Panc1 (cell line): ENCODE measurements around the gene KCNJ1. TPM values are rescaled to one million over a fixed set of nuclear protein-coding genes. Genes with fewer than 3 reads are reported as not detected.

Experiments
- ATAC-seq: fragments of 200-7000 bp; cut with Tn5 transposase; 2 replicates; pipeline ENCODE4 v1.9.1; 2020; ENCODE audit warnings: mild to moderate bottlenecking, moderate library complexity
- BruUV-seq: library from RNA; stranded (reverse); fragments of 400-500 nt; replicated peaks from 2 replicates; lab custom pipeline; 2021; lab: Mats Ljungman, UMichigan
- CTCF ChIA-PET: fragments of 300-600 bp; sonication (Branson Sonifier 250); formaldehyde crosslinking; loops from one replicate; lab custom pipeline; 2022; ENCODE audit warnings: antibody characterized with exemption; lab: Charles Lee
- POLR2A ChIA-PET: fragments of 300-600 bp; sonication (Branson Sonifier 250); formaldehyde crosslinking; loops from one replicate; lab custom pipeline; 2022; ENCODE audit warnings: antibody characterized with exemption; lab: Charles Lee
- DNase-seq: peaks from one replicate; pipeline ENCODE4 v3.0.0-alpha.2; 2010; ENCODE audit warnings: low read depth, low spot score
- H3K27ac ChIP-seq: 2 replicates; pipeline ENCODE4 v1.5.1; 2011; ENCODE audit warnings: mild to moderate bottlenecking, low read length, inconsistent platforms
- H3K27me3 ChIP-seq: fragments of 200-500 bp; sonication (Bioruptor generic); 2 replicates; pipeline ENCODE4 v1.6.0; 2014; ENCODE audit warnings: low read length, inconsistent platforms; ENCODE audit not compliant: control insufficient read depth, insufficient read depth
- H3K36me3 ChIP-seq: fragments of 200-500 bp; sonication (Bioruptor generic); 2 replicates; pipeline ENCODE4 v1.5.1; 2014; ENCODE audit warnings: inconsistent platforms, mild to moderate bottlenecking, low read length, moderate library complexity; ENCODE audit not compliant: control insufficient read depth, insufficient read depth
- H3K4me1 ChIP-seq: 2 replicates; pipeline ENCODE4 v1.5.1; 2011; ENCODE audit warnings: inconsistent platforms, mild to moderate bottlenecking, low read length, moderate library complexity; ENCODE audit not compliant: control insufficient read depth, insufficient read depth
- H3K4me3 ChIP-seq, 2 experiments: 2 replicates each; pipeline ENCODE4 v1.5.1; 2011 to 2012; ENCODE audit warnings: low read depth in 2 of 2, low read length in 2 of 2, mild to moderate bottlenecking in 2 of 2, inconsistent platforms in 1 of 2, moderate library complexity in 1 of 2
- H3K9me3 ChIP-seq: fragments of 200-500 bp; sonication (Bioruptor generic); 2 replicates; pipeline ENCODE4 v1.5.1; 2014; ENCODE audit warnings: low read depth, mild to moderate bottlenecking, inconsistent platforms, low read length, moderate library complexity; ENCODE audit not compliant: control insufficient read depth, insufficient read depth
- POLR2AphosphoS5 ChIP-seq: IDR thresholded peaks from 2 replicates; pipeline ENCODE4 v1.6.1; 2012; ENCODE audit warnings: mild to moderate bottlenecking, low read depth, low read length, moderate library complexity
- REST ChIP-seq, 2 experiments: IDR thresholded peaks; 2 replicates each; pipeline ENCODE4 v1.6.1; 2011 to 2012; ENCODE audit warnings: low read depth in 2 of 2, control low read depth in 1 of 2, low read length in 1 of 2, mild to moderate bottlenecking in 1 of 2, moderate library complexity in 1 of 2; ENCODE audit not compliant: insufficient read depth in 1 of 2
- SIN3A ChIP-seq: IDR thresholded peaks from 2 replicates; pipeline ENCODE4 v1.6.1; 2012; ENCODE audit warnings: low read depth, mild to moderate bottlenecking, low read length, moderate library complexity, borderline replicate concordance; ENCODE audit not compliant: insufficient read depth
- TCF7L2 ChIP-seq: IDR thresholded peaks from 2 replicates; pipeline ENCODE4 v1.6.1; 2011; ENCODE audit warnings: mild to moderate bottlenecking, low read depth, low read length, inconsistent platforms
- in situ Hi-C: cut with HindIII; loops from 2 replicates; pipeline ENCODE4 v1.10.0; 2016; ENCODE audit warnings: low sequenced_read_pairs, low pct_unique_long_range_greater_than_20kb
- intact Hi-C: fragments of 100-400 bp; cut with micrococcal nuclease; formaldehyde crosslinking; loops from one replicate; pipeline ENCODE4 v1.10.0; 2022; ENCODE audit not compliant: unreplicated experiment
- total RNA-seq: library from RNA; stranded (reverse); gene quantifications from one replicate; pipeline ENCODE4 v1.2.1, GENCODE V29; 2021; ENCODE audit not compliant: unreplicated experiment
- TF ChIP-seq, protein P1 (sequence below): fragments of 450-650 bp; IDR thresholded peaks from 2 replicates; pipeline ENCODE4 v1.5.1; 2017; ENCODE audit warnings: mild to moderate bottlenecking

Gene KCNJ1
- total RNA-seq, 1 experiment from 2014 or later, result not detected

DNA sequence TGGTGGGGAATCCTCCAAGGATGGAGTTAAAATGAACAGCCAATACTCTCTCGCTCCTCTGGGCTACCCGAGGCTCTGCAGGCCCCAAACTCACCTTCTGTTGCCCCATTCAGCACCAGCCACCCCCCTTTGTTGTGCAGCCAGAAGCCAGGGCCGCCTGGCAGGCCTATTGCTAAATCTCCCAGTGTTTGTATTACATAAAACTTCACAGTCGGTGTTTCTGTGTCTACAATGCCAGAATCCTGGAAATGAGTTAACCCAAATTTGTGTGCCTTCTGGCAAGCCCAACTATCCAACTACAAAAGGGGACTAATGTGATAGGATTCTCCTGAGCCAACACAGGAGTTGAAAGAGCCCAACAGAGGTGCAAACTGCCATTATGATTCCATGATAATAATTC, 33.4 kb upstream of the KCNJ1 start:
- Histone ChIP-seq H3K27me3 (no peaks in the 10 kb centered on the region; the same call in 1 of the 2 replicates), H3K27ac (no peak overlapping the region), H3K9me3 (no peaks in the 10 kb centered on the region), H3K4me1 (peaks cover 12% of the 10 kb centered on the region), H3K4me3 (no peak overlapping the region), H3K36me3 (no peaks in the 10 kb centered on the region)
- BruUV-seq, result no TSS peak
- no peak for DNase-seq
- POLR2A ChIA-PET, result no interaction called here
- intact Hi-C loops (no loop called here), in situ Hi-C loops (no loop called here)
- CTCF ChIA-PET, result no interaction called here
- TF ChIP-seq REST (IDR thresholded peaks at IDR 0.05; ENCODE audit: insufficient read depth in 1 of 2, low read depth in 2 of 2, low read length in 1 of 2) (no peak), TCF7L2 (no peak), POLR2AphosphoS5 (no peak), SIN3A (no peak)
- TF ChIP-seq, protein P1, sequence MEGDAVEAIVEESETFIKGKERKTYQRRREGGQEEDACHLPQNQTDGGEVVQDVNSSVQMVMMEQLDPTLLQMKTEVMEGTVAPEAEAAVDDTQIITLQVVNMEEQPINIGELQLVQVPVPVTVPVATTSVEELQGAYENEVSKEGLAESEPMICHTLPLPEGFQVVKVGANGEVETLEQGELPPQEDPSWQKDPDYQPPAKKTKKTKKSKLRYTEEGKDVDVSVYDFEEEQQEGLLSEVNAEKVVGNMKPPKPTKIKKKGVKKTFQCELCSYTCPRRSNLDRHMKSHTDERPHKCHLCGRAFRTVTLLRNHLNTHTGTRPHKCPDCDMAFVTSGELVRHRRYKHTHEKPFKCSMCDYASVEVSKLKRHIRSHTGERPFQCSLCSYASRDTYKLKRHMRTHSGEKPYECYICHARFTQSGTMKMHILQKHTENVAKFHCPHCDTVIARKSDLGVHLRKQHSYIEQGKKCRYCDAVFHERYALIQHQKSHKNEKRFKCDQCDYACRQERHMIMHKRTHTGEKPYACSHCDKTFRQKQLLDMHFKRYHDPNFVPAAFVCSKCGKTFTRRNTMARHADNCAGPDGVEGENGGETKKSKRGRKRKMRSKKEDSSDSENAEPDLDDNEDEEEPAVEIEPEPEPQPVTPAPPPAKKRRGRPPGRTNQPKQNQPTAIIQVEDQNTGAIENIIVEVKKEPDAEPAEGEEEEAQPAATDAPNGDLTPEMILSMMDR, result no peak
- ATAC-seq, result no peak

DNA sequence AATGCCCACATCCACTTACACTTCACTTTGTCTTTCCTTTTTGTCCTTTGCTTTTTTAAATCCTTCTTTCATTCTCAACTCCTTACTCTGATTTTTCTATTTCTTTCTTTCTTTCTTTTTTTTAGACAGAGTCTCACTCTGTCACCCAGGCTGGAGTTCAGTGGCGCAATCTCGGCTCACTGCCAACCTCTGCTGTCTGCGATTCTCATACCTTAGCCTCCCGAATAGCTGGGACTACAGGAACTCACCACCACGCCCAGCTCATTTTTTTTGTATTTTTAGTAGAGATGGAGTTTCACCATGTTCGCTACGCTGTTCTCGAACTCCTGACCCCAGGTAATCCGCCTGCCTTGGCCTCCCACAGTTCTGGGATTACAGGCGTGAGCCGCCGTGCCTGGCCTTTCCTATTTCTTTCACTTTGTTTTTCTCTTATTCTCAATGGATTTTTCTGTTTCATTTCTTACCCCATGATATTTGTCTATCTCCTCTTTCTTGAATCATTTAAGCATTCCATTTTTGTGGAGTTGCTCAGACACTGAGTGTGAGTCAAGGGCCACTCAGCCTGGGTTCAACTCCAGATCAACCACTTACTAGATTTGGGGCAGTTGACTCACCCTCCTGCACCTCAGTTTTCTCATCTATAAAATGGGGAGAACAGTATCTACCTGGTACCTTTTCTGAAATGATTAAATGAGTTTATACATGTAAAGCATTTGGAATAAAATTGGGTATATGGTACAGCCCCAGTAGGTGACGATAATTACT, 31.7 kb upstream of the KCNJ1 start:
- intact Hi-C loops, result no loop called here
- Histone ChIP-seq H3K9me3 (no peaks in the 10 kb centered on the region), H3K36me3 (no peaks in the 10 kb centered on the region), H3K27ac (no peak overlapping the region), H3K4me3 (no peak overlapping the region), H3K27me3 (no peaks in the 10 kb centered on the region; the same call in 1 of the 2 replicates), H3K4me1 (peaks cover 6% of the 10 kb centered on the region; the same call in 1 of the 2 replicates)
- ChIA-PET CTCF (no interaction called here), POLR2A (no interaction called here)
- DNase-seq (no peak), ATAC-seq (no peak)
- in situ Hi-C loops, result no loop called here
- BruUV-seq, result no TSS peak
- TF ChIP-seq TCF7L2 (no peak), SIN3A (no peak)
- TF ChIP-seq, protein P1, result no peak
